Activated T-helper 1 cell treated with anti-CD3 and anti-CD28 coated beads, Interleukin-12 subunit alpha, Interleukin-12 subunit beta, Interleukin-2, Interleukin-4 antibody, amounts not matched to agents 30 ng/mL and 10 ng/mL and 1 ng/mL, durations not matched to agents 14 hours and 24 hours and 36 hours (primary cell): Measurements from ENCODE around the gene RNF152. TPM values are rescaled to one million over a fixed set of nuclear protein-coding genes. Genes with fewer than 3 reads are reported as not detected.
A peak's percentile ranks its signal among the peaks of the same experiment; 100 is the strongest.

Experiments
- DNase-seq: peaks from one replicate; pipeline ENCODE4 v3.0.0; 2021; ENCODE audit warnings: low spot score
- H3K27ac Mint-ChIP-seq: one replicate; pipeline ENCODE4 v1.8.0; 2021; ENCODE audit warnings: mild to moderate bottlenecking, mixed read lengths
- H3K27me3 Mint-ChIP-seq: one replicate; pipeline ENCODE4 v1.8.0; 2022; ENCODE audit warnings: mild to moderate bottlenecking, moderate library complexity, mixed read lengths; ENCODE audit not compliant: insufficient read depth
- H3K36me3 Mint-ChIP-seq: one replicate; pipeline ENCODE4 v1.8.0; 2021; ENCODE audit warnings: low read depth, mixed read lengths
- H3K4me1 Mint-ChIP-seq: one replicate; pipeline ENCODE4 v1.8.0; 2021; ENCODE audit warnings: low read depth, mixed read lengths
- H3K4me3 Mint-ChIP-seq: one replicate; pipeline ENCODE4 v1.8.0; 2021; ENCODE audit warnings: mild to moderate bottlenecking, moderate library complexity, mixed read lengths
- H3K9me3 Mint-ChIP-seq: one replicate; pipeline ENCODE4 v1.8.0; 2021; ENCODE audit warnings: mixed read lengths
- intact Hi-C: fragments of 100-400 bp; cut with micrococcal nuclease; formaldehyde crosslinking; loops from one replicate; pipeline ENCODE4 v1.15.1; 2024
- total RNA-seq: library from RNA; stranded (reverse); gene quantifications from 2 replicates; pipeline ENCODE4 v1.2.3, GENCODE V29; 2022

The RNF152 gene
- total RNA-seq = 0.56 and 0.65 TPM in 2 replicates

- Mint-ChIP-seq H3K27me3 (peaks cover 66% of the 10 kb centered on the region), H3K27ac (peak within 1 kb of the TSS; percentile 48), H3K9me3 (no peaks in the 10 kb centered on the region), H3K4me3 (peak within 1 kb of the TSS; percentile 82), H3K4me1 (peaks cover 13% of the 10 kb centered on the region), H3K36me3 (no peaks in the 10 kb centered on the region)
- intact Hi-C loops = loop anchor here (5.0 to 10.0 kb wide), 4 partner anchors 35 to 952 kb away; no protein-coding TSS in a partner anchor
- DNase-seq = peak; percentile 1
Measured at GRCh38 chr18:61892683-61893308, at the start of gene RNF152. Gene RNF152 (minus strand): TSS chr18:61893007. CDS start chr18:61816463, 76,544 bp downstream.

GRCh38 chr18:61941948-61942471, 49.2 kb upstream of the RNF152 start:
- peaks cover 18% of the 10 kb centered on the region for H3K4me1 Mint-ChIP-seq
- peaks cover 9% of the 10 kb centered on the region for H3K36me3 Mint-ChIP-seq
- no peak overlapping the region for H3K27ac Mint-ChIP-seq
- intact Hi-C loops = loop anchor here (1.0 kb wide), 1 partner anchor 10 kb away; no protein-coding TSS in a partner anchor
- peaks cover 9% of the 10 kb centered on the region for H3K9me3 Mint-ChIP-seq
- no peak for DNase-seq
- H3K27me3 Mint-ChIP-seq = peaks cover 22% of the 10 kb centered on the region
- H3K4me3 Mint-ChIP-seq = peak overlapping the region; percentile 53

GRCh38 chr18:61939046-61939674, 46.4 kb upstream of the RNF152 start:
- Mint-ChIP-seq H3K4me3 (no peak overlapping the region), H3K4me1 (peaks cover 15% of the 10 kb centered on the region), H3K27ac (no peak overlapping the region), H3K27me3 (peaks cover 24% of the 10 kb centered on the region), H3K36me3 (peaks cover 8% of the 10 kb centered on the region), H3K9me3 (peaks cover 9% of the 10 kb centered on the region)
- intact Hi-C loops = no loop called here
- DNase-seq = no peak

- Mint-ChIP-seq H3K27me3 (peaks cover 33% of the 10 kb centered on the region), H3K4me1 (no peaks in the 10 kb centered on the region), H3K4me3 (no peak overlapping the region), H3K9me3 (peaks cover 17% of the 10 kb centered on the region), H3K36me3 (no peaks in the 10 kb centered on the region), H3K27ac (no peak overlapping the region)
- intact Hi-C loops = no loop called here
- no peak for DNase-seq
Measured at GRCh38 chr18:61935362-61935761, 42.6 kb upstream of the RNF152 start.

- Mint-ChIP-seq H3K4me3 (no peak overlapping the region), H3K4me1 (peaks cover 10% of the 10 kb centered on the region), H3K9me3 (peaks cover 47% of the 10 kb centered on the region), H3K36me3 (peaks cover 4% of the 10 kb centered on the region), H3K27ac (no peak overlapping the region), H3K27me3 (peaks cover 26% of the 10 kb centered on the region)
- DNase-seq = no peak
- intact Hi-C loops = no loop called here
Measured at GRCh38 chr18:61931654-61932379, 39.0 kb upstream of the RNF152 start.

- intact Hi-C loops = loop anchor here (5.0 to 10.0 kb wide), 3 partner anchors 38 to 1232 kb away; partner anchors contain the start of genes RNF152 and ZCCHC2
- Mint-ChIP-seq H3K4me3 (no peak overlapping the region), H3K4me1 (peaks cover 24% of the 10 kb centered on the region), H3K27ac (no peak overlapping the region), H3K9me3 (peaks cover 51% of the 10 kb centered on the region), H3K36me3 (peaks cover 4% of the 10 kb centered on the region), H3K27me3 (peaks cover 21% of the 10 kb centered on the region)
- no peak for DNase-seq
Measured at GRCh38 chr18:61929881-61930640, 37.3 kb upstream of the RNF152 start.

- H3K27ac Mint-ChIP-seq = peak overlapping the region; percentile 74
- peaks cover 12% of the 10 kb centered on the region for H3K27me3 Mint-ChIP-seq
- intact Hi-C loops = loop anchor here (1.0 to 10.0 kb wide), 9 partner anchors 8 to 1236 kb away; partner anchors contain the start of genes PIGN, RELCH, RNF152 and ZCCHC2
- H3K4me1 Mint-ChIP-seq = peaks cover 40% of the 10 kb centered on the region
- DNase-seq = peak; percentile 26
- H3K9me3 Mint-ChIP-seq = peaks cover 50% of the 10 kb centered on the region
- H3K4me3 Mint-ChIP-seq = peak overlapping the region; percentile 63
- peaks cover 4% of the 10 kb centered on the region for H3K36me3 Mint-ChIP-seq
Measured at GRCh38 chr18:61926532-61926931, 33.7 kb upstream of the RNF152 start.

GRCh38 chr18:61924550-61924949, 31.7 kb upstream of the RNF152 start:
- Mint-ChIP-seq H3K27ac (no peak overlapping the region), H3K36me3 (peaks cover 4% of the 10 kb centered on the region), H3K4me3 (no peak overlapping the region), H3K27me3 (peaks cover 9% of the 10 kb centered on the region), H3K9me3 (peaks cover 36% of the 10 kb centered on the region), H3K4me1 (peaks cover 40% of the 10 kb centered on the region)
- no peak for DNase-seq
- intact Hi-C loops = loop anchor here (10.0 kb wide), 1 partner anchor 600 kb away; the partner anchor contains the start of gene ZCCHC2

- H3K9me3 Mint-ChIP-seq = peaks cover 19% of the 10 kb centered on the region
- H3K27me3 Mint-ChIP-seq = peaks cover 6% of the 10 kb centered on the region
- no peak overlapping the region for H3K4me3 Mint-ChIP-seq
- intact Hi-C loops = loop anchor here (10.0 kb wide), 1 partner anchor 602 kb away; the partner anchor contains the start of gene ZCCHC2
- no peaks in the 10 kb centered on the region for H3K36me3 Mint-ChIP-seq
- no peak overlapping the region for H3K27ac Mint-ChIP-seq
- peaks cover 57% of the 10 kb centered on the region for H3K4me1 Mint-ChIP-seq
- DNase-seq = no peak
Measured at GRCh38 chr18:61922435-61922834, 29.6 kb upstream of the RNF152 start.

- DNase-seq = no peak
- intact Hi-C loops = loop anchor here (10.0 kb wide), 1 partner anchor 603 kb away; the partner anchor contains the start of gene ZCCHC2
Measured at GRCh38 chr18:61921621-61922235, 28.9 kb upstream of the RNF152 start.

GRCh38 chr18:61917818-61918217, 25.0 kb upstream of the RNF152 start:
- DNase-seq = no peak
- intact Hi-C loops = loop anchor here (1.0 kb wide), 2 partner anchors 8 to 34 kb away; no protein-coding TSS in a partner anchor
- Mint-ChIP-seq H3K4me1 (peaks cover 28% of the 10 kb centered on the region), H3K27ac (peak overlapping the region; percentile 31), H3K27me3 (peaks cover 3% of the 10 kb centered on the region), H3K4me3 (no peak overlapping the region), H3K36me3 (no peaks in the 10 kb centered on the region), H3K9me3 (peaks cover 3% of the 10 kb centered on the region)

More at GRCh38 chr18:61921621-61922235, 28.9 kb upstream of the RNF152 start:
- Mint-ChIP-seq H3K27me3 (peaks cover 6% of the 10 kb centered on the region), H3K36me3 (no peaks in the 10 kb centered on the region), H3K4me3 (no peak overlapping the region), H3K4me1 (peaks cover 51% of the 10 kb centered on the region), H3K27ac (no peak overlapping the region), H3K9me3 (peaks cover 13% of the 10 kb centered on the region)
